Esophagus (tissue), 2 donors: ENCODE results near the gene MYCN. TPM values are rescaled to one million over a fixed set of nuclear protein-coding genes. Genes with fewer than 3 reads are reported as not detected.
"Not testable (repeated sequence)": the region's sequence is repeated elsewhere in the genome, so short reads cannot be mapped to it uniquely, and the experiment has no call there.

Experiments used
- H3K27ac ChIP-seq, 2 donors: one replicate each; pipeline ENCODE4 v1.5.1; 2013; ENCODE audit warnings: low read depth in 2 of 2, mild to moderate bottlenecking in 2 of 2, inconsistent platforms in 1 of 2, low read length in 1 of 2, moderate library complexity in 1 of 2
- H3K27me3 ChIP-seq, 2 donors: one replicate each; pipeline ENCODE4 v1.6.1; 2013; ENCODE audit warnings: low read length in 2 of 2, control low read depth in 1 of 2, mild to moderate bottlenecking in 1 of 2; ENCODE audit not compliant: insufficient read depth in 2 of 2, control insufficient read depth in 1 of 2
- H3K36me3 ChIP-seq, 2 donors: one replicate each; pipeline ENCODE4 v1.6.1; 2013; ENCODE audit warnings: low read length in 1 of 2; ENCODE audit not compliant: control insufficient read depth in 2 of 2, insufficient read depth in 2 of 2
- H3K4me1 ChIP-seq, 2 donors: one replicate each; pipeline ENCODE4 v1.6.1; 2013; ENCODE audit warnings: low read length in 1 of 2; ENCODE audit not compliant: control insufficient read depth in 2 of 2, insufficient read depth in 2 of 2
- H3K4me3 ChIP-seq, 2 donors: one replicate each; pipeline ENCODE4 v1.5.1; 2013; ENCODE audit warnings: low read length in 2 of 2, mild to moderate bottlenecking in 2 of 2, low read depth in 1 of 2, moderate library complexity in 1 of 2
- H3K9me3 ChIP-seq, 2 donors: one replicate each; pipeline ENCODE4 v1.6.1; 2013; ENCODE audit warnings: mild to moderate bottlenecking in 2 of 2, low read depth in 1 of 2, low read length in 1 of 2, moderate library complexity in 1 of 2; ENCODE audit not compliant: control insufficient read depth in 2 of 2, insufficient read depth in 1 of 2
- WGBS, 2 donors: extraction: QIAGEN DNeasy Blood & Tissue Kit; methylation state at CpG; one replicate each; pipeline ENCODE4 v1.1.7; 2013; 5-methylcytosine and 5-hydroxymethylcytosine counted together
- polyA plus RNA-seq, 2 donors: library from polyadenylated mRNA; stranded (reverse); fragments of 200-250 nt; gene quantifications; one replicate each; pipeline ENCODE4 v1.2.3, GENCODE V29; 2013
- donor health status: healthy with polysubstance abuse.
- donor health status: Bipolar disorder and iron deficiency.

MYCN gene
- polyA plus RNA-seq, 2 donors: 0.49 to 0.51 TPM

GRCh38 chr2:15929008-15929407 lies 11.3 kb upstream of the MYCN start:
- H3K9me3 ChIP-seq, H3K27me3 ChIP-seq, H3K4me3 ChIP-seq, H3K36me3 ChIP-seq, H3K27ac ChIP-seq, H3K4me1 ChIP-seq: not testable (repeated sequence)
- 89 to 91% methylated on average over 3 of the region's 3 CpGs for WGBS, 2 donors

GRCh38 chr2:15929861-15930260 lies 10.5 kb upstream of the MYCN start:
- Histone ChIP-seq H3K27ac (no peak overlapping the region), H3K36me3 (no peaks in the 10 kb centered on the region), H3K4me3 (no peak overlapping the region), H3K9me3 (no peaks in the 10 kb centered on the region), H3K27me3 (no peaks in the 10 kb centered on the region), H3K4me1 (no peaks in the 10 kb centered on the region)
- WGBS, 2 donors: 87 to 91% methylated on average over 5 of the region's 5 CpGs

GRCh38 chr2:15930589-15931318 lies 9.6 kb upstream of the MYCN start:
- WGBS, 2 donors: 85 to 93% methylated on average over 5 of the region's 5 CpGs
- Histone ChIP-seq H3K27ac (no peak overlapping the region), H3K4me1 (no peaks in the 10 kb centered on the region), H3K4me3 (no peak overlapping the region), H3K27me3 (no peaks in the 10 kb centered on the region), H3K9me3 (no peaks in the 10 kb centered on the region), H3K36me3 (no peaks in the 10 kb centered on the region)

- 44 to 49% methylated on average over 2 of the region's 2 CpGs for WGBS, 2 donors
- Histone ChIP-seq H3K4me3 (no peak overlapping the region), H3K4me1 (no peaks in the 10 kb centered on the region)
Observed at GRCh38 chr2:15931319-15931890, 8.9 kb upstream of the MYCN start.

GRCh38 chr2:15931950-15932349 lies 8.4 kb upstream of the MYCN start:
- Histone ChIP-seq H3K4me1 (no peaks in the 10 kb centered on the region), H3K9me3 (no peaks in the 10 kb centered on the region), H3K4me3 (no peak overlapping the region), H3K27ac (no peak overlapping the region), H3K27me3 (no peaks in the 10 kb centered on the region), H3K36me3 (no peaks in the 10 kb centered on the region)
- 87 to 95% methylated on average over 5 of the region's 5 CpGs for WGBS, 2 donors

More at GRCh38 chr2:15931319-15931890, 8.9 kb upstream of the MYCN start:
- Histone ChIP-seq H3K27ac (no peak overlapping the region), H3K36me3 (no peaks in the 10 kb centered on the region), H3K27me3 (no peaks in the 10 kb centered on the region), H3K9me3 (no peaks in the 10 kb centered on the region)

GRCh38 chr2:15932394-15933183 lies 7.8 kb upstream of the MYCN start:
- Histone ChIP-seq H3K27me3 (no peaks in the 10 kb centered on the region), H3K4me3 (no peak overlapping the region), H3K4me1 (no peaks in the 10 kb centered on the region), H3K36me3 (no peaks in the 10 kb centered on the region), H3K27ac (no peak overlapping the region), H3K9me3 (no peaks in the 10 kb centered on the region)
- 90 to 91% methylated on average over 21 of the region's 21 CpGs for WGBS, 2 donors

GRCh38 chr2:15933184-15933845 lies 7.0 kb upstream of the MYCN start:
- Histone ChIP-seq H3K36me3 (no peaks in the 10 kb centered on the region), H3K27ac (no peak overlapping the region), H3K27me3 (no peaks in the 10 kb centered on the region), H3K4me3 (no peak overlapping the region), H3K9me3 (no peaks in the 10 kb centered on the region), H3K4me1 (no peaks in the 10 kb centered on the region)
- WGBS, 2 donors: 90 to 93% methylated on average over 11 of the region's 11 CpGs

- WGBS, 2 donors: 82 to 85% methylated on average over 4 of the region's 4 CpGs
- Histone ChIP-seq H3K36me3 (no peaks in the 10 kb centered on the region), H3K4me3 (no peak overlapping the region), H3K27me3 (no peaks in the 10 kb centered on the region), H3K27ac (no peak overlapping the region), H3K9me3 (no peaks in the 10 kb centered on the region), H3K4me1 (no peaks in the 10 kb centered on the region)
Observed at GRCh38 chr2:15934291-15934945, 5.9 kb upstream of the MYCN start.

- H3K27me3 ChIP-seq: no peaks in the 10 kb centered on the region
- H3K36me3 ChIP-seq: no peaks in the 10 kb centered on the region
- H3K9me3 ChIP-seq: no peaks in the 10 kb centered on the region
- WGBS, 2 donors: 85 to 91% methylated on average over 6 of the region's 6 CpGs
- peaks cover 0 to 2% of the 10 kb centered on the region in 2 donors for H3K4me1 ChIP-seq
- no peak overlapping the region for H3K27ac ChIP-seq
- H3K4me3 ChIP-seq: no peak overlapping the region
Observed at GRCh38 chr2:15935189-15935588, 5.2 kb upstream of the MYCN start.
